Trophoblast cell (in vitro differentiated cells and primary cell): ENCODE measurements around the gene CRIM1.

Source experiments
- DNase-seq, 2 donors: peaks; one replicate each; pipeline ENCODE4 v3.0.0-alpha.2; 2016
- H2AFZ ChIP-seq: 2 replicates; pipeline ENCODE4 v1.6.1; 2013; ENCODE audit warnings: low read length, moderate library complexity, mild to moderate bottlenecking; ENCODE audit not compliant: insufficient read depth, poor library complexity
- H2AK5ac ChIP-seq: 2 replicates; pipeline ENCODE4 v1.6.1; 2013; ENCODE audit warnings: mild to moderate bottlenecking, low read length
- H2BK120ac ChIP-seq: 2 replicates; pipeline ENCODE4 v1.6.1; 2013; ENCODE audit warnings: low read length, mild to moderate bottlenecking, moderate library complexity; ENCODE audit not compliant: insufficient read depth, poor library complexity
- H2BK12ac ChIP-seq: 2 replicates; pipeline ENCODE4 v1.6.1; 2013; ENCODE audit warnings: mild to moderate bottlenecking, low read length, moderate library complexity
- H2BK5ac ChIP-seq: 2 replicates; pipeline ENCODE4 v1.6.1; 2013; ENCODE audit warnings: low read length, low read depth, moderate library complexity, mild to moderate bottlenecking; ENCODE audit not compliant: poor library complexity
- H3K14ac ChIP-seq: 2 replicates; pipeline ENCODE4 v1.6.1; 2013; ENCODE audit warnings: mild to moderate bottlenecking, low read length
- H3K18ac ChIP-seq: 2 replicates; pipeline ENCODE4 v1.6.1; 2013; ENCODE audit warnings: mild to moderate bottlenecking, low read length
- H3K23ac ChIP-seq: 2 replicates; pipeline ENCODE4 v1.6.1; 2013; ENCODE audit warnings: low read length
- H3K27ac ChIP-seq: 2 replicates; pipeline ENCODE4 v1.5.1; 2013; ENCODE audit warnings: low read depth, mild to moderate bottlenecking, inconsistent platforms, low read length, moderate library complexity
- H3K27me3 ChIP-seq: 2 replicates; pipeline ENCODE4 v1.6.1; 2013; ENCODE audit warnings: inconsistent platforms, mild to moderate bottlenecking, low read length, moderate library complexity; ENCODE audit not compliant: insufficient read depth
- H3K36me3 ChIP-seq, 2 experiments: 1 replicate in 1 of 2; 2 replicates in 1 of 2; pipeline ENCODE4 v1.6.1; 2013; ENCODE audit warnings: low read length in 2 of 2, mild to moderate bottlenecking in 2 of 2, moderate library complexity in 1 of 2; ENCODE audit not compliant: insufficient read depth in 2 of 2, control insufficient read depth in 1 of 2
- H3K4ac ChIP-seq: 2 replicates; pipeline ENCODE4 v1.6.1; 2013; ENCODE audit warnings: low read depth, mild to moderate bottlenecking, low read length, moderate library complexity
- H3K4me1 ChIP-seq, 2 experiments: 1 replicate in 1 of 2; 2 replicates in 1 of 2; pipeline ENCODE4 v1.6.1; 2013; ENCODE audit warnings: low read length in 2 of 2, mild to moderate bottlenecking in 2 of 2, moderate library complexity in 1 of 2; ENCODE audit not compliant: insufficient read depth in 2 of 2, control insufficient read depth in 1 of 2
- H3K4me2 ChIP-seq: 2 replicates; pipeline ENCODE4 v1.6.1; 2013; ENCODE audit warnings: inconsistent platforms, mild to moderate bottlenecking, low read length, moderate library complexity
- H3K4me3 ChIP-seq: 2 replicates; pipeline ENCODE4 v1.5.1; 2013; ENCODE audit warnings: mild to moderate bottlenecking, low read depth, low read length, inconsistent platforms
- H3K79me1 ChIP-seq: one replicate; pipeline ENCODE4 v1.6.1; 2013; ENCODE audit warnings: low read length
- H3K79me2 ChIP-seq: 2 replicates; pipeline ENCODE4 v1.6.1; 2013; ENCODE audit warnings: low read length, mild to moderate bottlenecking; ENCODE audit not compliant: control insufficient read depth, insufficient read depth, poor library complexity
- H3K9ac ChIP-seq: 2 replicates; pipeline ENCODE4 v1.6.1; 2013; ENCODE audit warnings: mild to moderate bottlenecking, low read length
- H3K9me3 ChIP-seq: 2 replicates; pipeline ENCODE4 v1.6.1; 2013; ENCODE audit warnings: low read depth, mild to moderate bottlenecking, control low read depth, inconsistent platforms, low read length; ENCODE audit not compliant: insufficient read depth
- H4K12ac ChIP-seq: 2 replicates; pipeline ENCODE4 v1.6.1; 2013; ENCODE audit warnings: low read depth, mild to moderate bottlenecking, low read length, moderate library complexity
- H4K8ac ChIP-seq: 2 replicates; pipeline ENCODE4 v1.6.1; 2013; ENCODE audit warnings: low read depth, mild to moderate bottlenecking, low read length, moderate library complexity
- H4K91ac ChIP-seq: one replicate; pipeline ENCODE4 v1.6.1; 2013; ENCODE audit warnings: low read depth, mild to moderate bottlenecking, low read length, moderate library complexity
- WGBS: extraction: QIAGEN DNeasy Blood & Tissue Kit; methylation state at CpG from one replicate; pipeline ENCODE4 v1.1.7; 2013; ENCODE audit warnings: missing lambda C conversion rate; ENCODE audit not compliant: insufficient read length, insufficient coverage; ENCODE audit errors: extremely low coverage; 5-methylcytosine and 5-hydroxymethylcytosine counted together

CRIM1 gene

GRCh38 chr2:36330473-36331395 is 24.8 kb upstream of the CRIM1 start:
- Histone ChIP-seq H3K9me3 (no peaks in the 10 kb centered on the region), H3K79me2 (no peaks in the 10 kb centered on the region), H2BK120ac (peak overlapping the region; percentile 70), H2AK5ac (no peak overlapping the region), H3K79me1 (peaks cover 6% of the 10 kb centered on the region), H3K4me2 (no peak overlapping the region), H2AFZ (no peak overlapping the region), H3K18ac (peak overlapping the region; percentile 9), H3K4me1 (peaks cover 0 to 7% of the 10 kb centered on the region in 2 experiments), H3K9ac (no peak overlapping the region), H4K91ac (peak overlapping the region; percentile 20), H3K4ac (no peak overlapping the region), H2BK12ac (peak overlapping the region; percentile 29), H3K27ac (peak overlapping the region; percentile 61), H4K12ac (no peak overlapping the region), H3K23ac (no peak overlapping the region), H3K14ac (peak overlapping the region; percentile 38), H3K36me3 (no peaks in the 10 kb centered on the region), H4K8ac (no peak overlapping the region), H3K4me3 (no peak overlapping the region), H3K27me3 (no peaks in the 10 kb centered on the region), H2BK5ac (peak overlapping the region; percentile 67)
- DNase-seq: peak; percentile 78 to 96
- WGBS: no CpG with 5 or more reads among the region's 3 CpGs

- no peak overlapping the region for H2BK120ac ChIP-seq
- H4K91ac ChIP-seq: no peak overlapping the region
- H2BK12ac ChIP-seq: no peak overlapping the region
- no peak overlapping the region for H2BK5ac ChIP-seq
- H3K23ac ChIP-seq: no peak overlapping the region
- H3K27ac ChIP-seq: no peak overlapping the region
- no peak overlapping the region for H2AFZ ChIP-seq
- no peak overlapping the region for H2AK5ac ChIP-seq
- H3K79me2 ChIP-seq: no peaks in the 10 kb centered on the region
- peaks cover 0 to 7% of the 10 kb centered on the region in 2 experiments for H3K4me1 ChIP-seq
- H3K9me3 ChIP-seq: no peaks in the 10 kb centered on the region
- H3K4me3 ChIP-seq: no peak overlapping the region
- no peak overlapping the region for H3K9ac ChIP-seq
- WGBS: no CpG with 5 or more reads among the region's 4 CpGs
- no peak overlapping the region for H4K12ac ChIP-seq
- H3K4me2 ChIP-seq: no peak overlapping the region
- H3K36me3 ChIP-seq: no peaks in the 10 kb centered on the region
- no peak overlapping the region for H3K14ac ChIP-seq
- H3K4ac ChIP-seq: no peak overlapping the region
- no peak for DNase-seq
- no peaks in the 10 kb centered on the region for H3K27me3 ChIP-seq
- H3K79me1 ChIP-seq: peaks cover 6% of the 10 kb centered on the region
- no peak overlapping the region for H3K18ac ChIP-seq
- no peak overlapping the region for H4K8ac ChIP-seq
Measured at GRCh38 chr2:36333350-36334012, 22.1 kb upstream of the CRIM1 start.

- no peak overlapping the region for H2BK120ac ChIP-seq
- H3K23ac ChIP-seq: no peak overlapping the region
- no CpG with 5 or more reads among the region's 5 CpGs for WGBS
- H3K9ac ChIP-seq: no peak overlapping the region
- H4K91ac ChIP-seq: no peak overlapping the region
- H3K4me1 ChIP-seq: peaks cover 0 to 4% of the 10 kb centered on the region in 2 experiments
- peaks cover 2% of the 10 kb centered on the region for H3K79me1 ChIP-seq
- H3K18ac ChIP-seq: no peak overlapping the region
- H3K14ac ChIP-seq: no peak overlapping the region
- H2AK5ac ChIP-seq: no peak overlapping the region
- H3K4me2 ChIP-seq: no peak overlapping the region
- H3K9me3 ChIP-seq: no peaks in the 10 kb centered on the region
- H3K27ac ChIP-seq: no peak overlapping the region
- DNase-seq: no peak
- no peaks in the 10 kb centered on the region for H3K36me3 ChIP-seq
- H2BK12ac ChIP-seq: peak overlapping the region; percentile 67
- no peak overlapping the region for H2BK5ac ChIP-seq
- H4K8ac ChIP-seq: no peak overlapping the region
- no peaks in the 10 kb centered on the region for H3K79me2 ChIP-seq
- H3K27me3 ChIP-seq: no peaks in the 10 kb centered on the region
- no peak overlapping the region for H3K4me3 ChIP-seq
- no peak overlapping the region for H3K4ac ChIP-seq
- H4K12ac ChIP-seq: no peak overlapping the region
- H2AFZ ChIP-seq: no peak overlapping the region
Measured at GRCh38 chr2:36335597-36335996, 20.0 kb upstream of the CRIM1 start.

GRCh38 chr2:36336321-36336720 is 19.3 kb upstream of the CRIM1 start:
- DNase-seq: no peak
- Histone ChIP-seq H3K18ac (no peak overlapping the region), H3K9ac (no peak overlapping the region), H3K9me3 (no peaks in the 10 kb centered on the region), H2AK5ac (no peak overlapping the region), H3K14ac (no peak overlapping the region), H2BK12ac (no peak overlapping the region), H3K36me3 (no peaks in the 10 kb centered on the region), H3K27ac (no peak overlapping the region), H2BK5ac (no peak overlapping the region), H3K27me3 (no peaks in the 10 kb centered on the region), H4K12ac (no peak overlapping the region), H2AFZ (no peak overlapping the region), H3K4ac (no peak overlapping the region), H3K4me2 (no peak overlapping the region), H3K79me2 (no peaks in the 10 kb centered on the region), H3K79me1 (peaks cover 3% of the 10 kb centered on the region), H3K4me3 (no peak overlapping the region), H2BK120ac (no peak overlapping the region), H4K91ac (no peak overlapping the region), H3K4me1 (peaks cover 0 to 3% of the 10 kb centered on the region in 2 experiments), H3K23ac (no peak overlapping the region), H4K8ac (no peak overlapping the region)
- no CpG with 5 or more reads among the region's 2 CpGs for WGBS
